Lung (tissue), 12 donors: ENCODE data around the gene ZNF836. TPM values are rescaled to one million over a fixed set of nuclear protein-coding genes. Genes with fewer than 3 reads are reported as not detected.
A peak's percentile ranks its signal among the peaks of the same experiment; 100 is the strongest.

Experiments
- ATAC-seq: fragments of 200-7000 bp; cut with Tn5 transposase; one replicate; pipeline ENCODE4 v1.9.1; 2020; ENCODE audit warnings: moderate number of reproducible peaks; ENCODE audit not compliant: insufficient read depth, low FRiP score
- DNase-seq, 3 donors: peaks; one replicate each; pipeline ENCODE4 v3.0.0-alpha.2; 2013 to 2017
- H3K27ac ChIP-seq, 2 donors: one replicate each; pipeline ENCODE4 v1.5.1; 2013; ENCODE audit warnings: mild to moderate bottlenecking in 2 of 2, moderate library complexity in 2 of 2, control low read depth in 1 of 2, inconsistent platforms in 1 of 2, low read depth in 1 of 2, low read length in 1 of 2
- H3K27me3 ChIP-seq, 3 donors: one replicate each; pipeline ENCODE4 v1.5.1; 2013; ENCODE audit warnings: low read length in 2 of 3; ENCODE audit not compliant: control insufficient read depth in 3 of 3, insufficient read depth in 3 of 3
- H3K36me3 ChIP-seq, 4 donors: one replicate each; pipeline ENCODE4 v1.5.1; 2013; ENCODE audit warnings: low read length in 4 of 4, mild to moderate bottlenecking in 1 of 4, moderate library complexity in 1 of 4; ENCODE audit not compliant: control insufficient read depth in 4 of 4, insufficient read depth in 4 of 4
- H3K4me1 ChIP-seq, 5 donors: one replicate each; pipeline ENCODE4 v1.5.1; 2013; ENCODE audit warnings: low read length in 5 of 5, mild to moderate bottlenecking in 2 of 5, moderate library complexity in 1 of 5; ENCODE audit not compliant: control insufficient read depth in 5 of 5, insufficient read depth in 5 of 5
- H3K4me3 ChIP-seq: one replicate; pipeline ENCODE4 v1.5.1; 2013; ENCODE audit warnings: mild to moderate bottlenecking, control low read depth, moderate library complexity
- H3K9ac ChIP-seq, 2 donors: one replicate each; pipeline ENCODE4 v1.5.1; 2013; ENCODE audit warnings: low read length in 2 of 2, control low read depth in 1 of 2; ENCODE audit not compliant: insufficient read depth in 1 of 2
- H3K9me3 ChIP-seq, 4 donors: one replicate each; pipeline ENCODE4 v1.5.1; 2013; ENCODE audit warnings: low read length in 3 of 4, mild to moderate bottlenecking in 1 of 4, moderate library complexity in 1 of 4; ENCODE audit not compliant: control insufficient read depth in 4 of 4, insufficient read depth in 3 of 4
- CTCF ChIP-seq: IDR thresholded peaks from 2 replicates; pipeline ENCODE4 v1.5.1; 2012; ENCODE audit warnings: mild to moderate bottlenecking; ENCODE audit errors: control extremely low read depth, extremely low read depth
- WGBS, 2 donors: extraction: QIAGEN DNeasy Blood & Tissue Kit; methylation state at CpG; one replicate each; pipeline ENCODE4 v1.1.7; 2013; 5-methylcytosine and 5-hydroxymethylcytosine counted together
- polyA plus RNA-seq, 2 donors: library from polyadenylated mRNA; stranded (reverse); fragments of 200-250 nt; gene quantifications; one replicate each; pipeline ENCODE4 v1.2.1, GENCODE V29; 2013
- total RNA-seq, 2 donors: library from RNA; depleted of rRNA in 1 of 2; stranded (reverse); fragments of >200 nt in 1 of 2; gene quantifications; one replicate each; pipeline ENCODE4 v1.2.1, GENCODE V29; 2014 to 2021
- donor health status: control.
- donor health status: control.
- donor health status: Bipolar disorder and iron deficiency.
- donor health status: healthy.
- donor health status: DM: yes; HTN: yes; CAD: no.

The ZNF836 gene
- total and polyA plus RNA-seq, 4 donors: 3.0 to 20.6 (median 9.7) TPM

GRCh38 chr19:52142001-52142595, 29.3 kb downstream of the ZNF836 start:
- DNase-seq (no peak), ATAC-seq (no peak)
- Histone ChIP-seq H3K9me3 (peaks cover 0 to 2% (median 0%) of the 10 kb centered on the region in 4 donors), H3K4me3 (no peak overlapping the region), H3K4me1 (peaks cover 0 to 16% (median 2%) of the 10 kb centered on the region in 5 donors), H3K27me3 (no peaks in the 10 kb centered on the region), H3K9ac (no peak overlapping the region), H3K27ac (no peak overlapping the region), H3K36me3 (peaks cover 0 to 3% (median 0%) of the 10 kb centered on the region in 4 donors)
- 85 to 92% methylated on average over 3 of the region's 3 CpGs for WGBS, 2 donors
- TF ChIP-seq CTCF: no peak

GRCh38 chr19:52141203-52141602, 30.2 kb downstream of the ZNF836 start:
- Histone ChIP-seq H3K36me3 (no peaks in the 10 kb centered on the region), H3K27ac (no peak overlapping the region), H3K4me1 (peaks cover 0 to 16% (median 2%) of the 10 kb centered on the region in 5 donors), H3K4me3 (no peak overlapping the region), H3K9me3 (peaks cover 0 to 3% (median 2%) of the 10 kb centered on the region in 4 donors), H3K27me3 (no peaks in the 10 kb centered on the region), H3K9ac (no peak overlapping the region)
- no peak for TF ChIP-seq CTCF
- DNase-seq (no peak), ATAC-seq (no peak)
- 88 to 94% methylated on average over 2 of the region's 2 CpGs for WGBS, 2 donors

GRCh38 chr19:52140032-52140710, 31.2 kb downstream of the ZNF836 start:
- Histone ChIP-seq H3K9ac (peak overlapping the region in 1 of 2 donors; percentile 76), H3K9me3 (peaks cover 0 to 5% (median 2%) of the 10 kb centered on the region in 4 donors), H3K4me3 (no peak overlapping the region), H3K36me3 (no peaks in the 10 kb centered on the region), H3K27me3 (no peaks in the 10 kb centered on the region), H3K27ac (peak overlapping the region; percentile 21 to 42), H3K4me1 (peaks cover 0 to 16% (median 2%) of the 10 kb centered on the region in 5 donors)
- DNase-seq (no peak), ATAC-seq (peak; percentile 100)
- 15 to 22% methylated on average over 22 of the region's 22 CpGs for WGBS, 2 donors
- TF ChIP-seq CTCF: no peak
